Body of pancreas (tissue), 4 donors: ENCODE data around the gene MRGPRE. TPM values are rescaled to one million over a fixed set of nuclear protein-coding genes. Genes with fewer than 3 reads are reported as not detected.
A peak's percentile ranks its signal among the peaks of the same experiment; 100 is the strongest.

Experiments
- ATAC-seq: fragments of 150-250 bp; one replicate; pipeline ENCODE4 v1.9.1; 2016
- DNase-seq, 4 donors: peaks; one replicate each; pipeline ENCODE4 v3.0.0-alpha.2; 2019
- H3K27ac ChIP-seq, 4 donors: fragments of 200-600 bp; sonication (generic); 1 replicate in 3 of 4; 2 replicates in 1 of 4; pipeline versions ENCODE4 v1.5.1 to v1.6.1; 2016 to 2019; ENCODE audit warnings: mild to moderate bottlenecking in 1 of 4, mixed read lengths in 1 of 4, moderate library complexity in 1 of 4
- H3K27me3 ChIP-seq, 2 donors: fragments of 200-600 bp; sonication (generic); one replicate each; pipeline ENCODE4 v1.6.0; 2016; ENCODE audit warnings: mild to moderate bottlenecking in 1 of 2
- H3K36me3 ChIP-seq, 2 donors: fragments of 200-600 bp; sonication (generic); replicated peaks in 1 of 2; 2 replicates each; pipeline ENCODE4 v1.5.1; 2016; ENCODE audit warnings: low read depth in 2 of 2; ENCODE audit not compliant: insufficient read depth in 1 of 2
- H3K4me1 ChIP-seq: fragments of 200-600 bp; sonication (generic); one replicate; pipeline ENCODE4 v1.6.0; 2016
- H3K4me3 ChIP-seq, 2 donors: fragments of 200-600 bp; sonication (generic); 1 replicate in 1 of 2; 2 replicates in 1 of 2; pipeline ENCODE4 v1.5.1; 2016 to 2019
- H3K9me3 ChIP-seq, 3 donors: fragments of 200-600 bp; sonication (generic); 1 replicate in 2 of 3; 2 replicates in 1 of 3; pipeline ENCODE4 v1.5.1; 2016
- CTCF ChIP-seq, 7 experiments: fragments of 450-650 bp in 4 of 7; fragments of 200-600 bp in 3 of 7; sonication (generic) in 3 of 7; IDR thresholded peaks; one replicate each; pipeline ENCODE4 v1.5.1; 2016 to 2019; ENCODE audit warnings: antibody characterized with exemption in 7 of 7
- POLR2A ChIP-seq, 3 donors: fragments of 450-650 bp; IDR thresholded peaks; one replicate each; pipeline ENCODE4 v1.6.1; 2016; ENCODE audit warnings: antibody characterized with exemption in 3 of 3, mild to moderate bottlenecking in 2 of 3
- WGBS, 2 donors: methylation state at CpG; one replicate each; pipeline ENCODE4 v1.1.5; 2017; 5-methylcytosine and 5-hydroxymethylcytosine counted together
- intact Hi-C: fragments of 100-400 bp; cut with DNase I; formaldehyde crosslinking; loops from one replicate; pipeline ENCODE4 v1.15.1; 2023
- total RNA-seq, 2 donors: library from RNA; depleted of rRNA; stranded (reverse); fragments of >200 nt; gene quantifications; one replicate each; pipeline ENCODE4 v1.1.0, GENCODE V29; 2016

MRGPRE gene
- total RNA-seq, 2 donors from 2014 or later: not detected

DNA sequence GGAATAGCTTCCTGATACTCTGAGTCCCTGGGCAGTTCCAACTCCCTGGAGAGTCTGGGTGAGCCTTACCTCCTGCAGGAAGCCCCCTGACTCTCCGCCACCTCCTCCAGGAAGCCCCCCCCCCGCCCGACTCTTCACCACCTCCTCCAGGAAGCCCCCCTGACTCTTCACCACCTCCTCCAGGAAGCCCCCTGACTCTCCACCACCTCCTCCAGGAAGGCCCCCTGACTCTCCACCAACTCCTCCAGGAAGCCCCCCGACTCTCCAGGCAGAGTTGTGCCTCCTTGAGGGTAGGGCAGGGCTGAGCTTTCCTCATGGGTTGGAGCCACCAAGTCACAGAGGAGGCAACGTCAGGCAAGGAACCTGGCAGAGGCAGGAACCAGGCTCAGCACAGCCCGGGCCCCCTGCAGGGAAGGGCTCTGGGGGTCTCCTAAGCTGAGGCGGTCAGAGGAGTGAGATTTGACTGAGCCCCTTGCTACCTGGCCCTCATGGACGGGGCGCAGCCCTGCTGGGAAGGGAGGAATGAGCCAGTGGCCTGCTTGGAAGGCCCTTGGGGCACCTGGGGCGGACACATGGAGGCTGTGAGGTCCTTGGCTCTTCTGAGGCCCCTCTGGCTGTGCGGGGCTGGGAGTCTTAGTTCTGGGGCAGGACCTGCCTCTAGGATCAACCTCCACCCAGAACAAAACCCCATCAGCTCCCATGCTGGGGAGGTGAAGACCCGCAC is 31.7 kb downstream of the MRGPRE start:
- peak in 1 of 4 donors; percentile 4 for DNase-seq

DNA sequence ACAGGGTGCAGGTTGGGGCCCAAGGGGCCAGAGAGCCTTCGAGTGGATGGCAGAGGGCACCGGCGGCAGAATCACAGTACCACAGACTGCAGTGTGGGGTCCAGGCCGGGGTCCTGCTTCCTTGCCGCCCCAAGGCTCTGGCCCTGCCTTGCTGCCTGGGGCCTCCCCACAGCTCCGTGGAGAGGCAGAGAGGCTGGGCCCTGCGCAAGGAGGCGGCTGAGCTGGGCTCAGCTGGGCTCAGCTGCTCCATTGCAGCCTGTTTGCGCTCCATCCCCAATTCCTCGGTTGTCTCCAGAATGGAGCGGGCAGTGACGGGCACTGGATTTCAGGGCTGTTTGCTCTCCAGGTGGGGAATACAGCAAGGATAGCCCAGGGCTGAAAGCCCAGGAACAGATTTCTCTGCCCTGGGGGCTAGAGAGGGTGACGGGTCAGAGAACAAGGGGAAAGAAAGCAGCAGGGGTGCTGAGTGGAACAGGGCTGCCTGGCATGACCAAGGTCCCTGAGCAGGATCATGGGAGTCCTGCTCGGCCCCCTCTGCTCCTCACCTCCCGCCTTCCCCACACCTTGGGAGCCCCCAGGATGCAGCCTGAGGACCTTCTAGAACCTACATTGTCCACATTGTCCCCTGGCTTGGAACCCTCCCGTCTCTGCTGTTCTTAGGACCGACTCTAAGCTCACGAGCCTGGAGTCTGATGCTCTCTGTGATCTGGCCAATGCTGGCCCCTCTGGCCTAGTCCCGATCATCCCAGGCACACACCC is 32.5 kb downstream of the MRGPRE start:
- intact Hi-C loops: no loop called here
- TF ChIP-seq POLR2A (IDR thresholded peaks at IDR 0.05) (no peak), CTCF (IDR thresholded peaks at IDR 0.05) (no peak)
- Histone ChIP-seq H3K9me3 (no peaks in the 10 kb centered on the region), H3K36me3 (no peaks in the 10 kb centered on the region), H3K4me3 (no peak overlapping the region), H3K27ac (no peak overlapping the region), H3K4me1 (peaks cover 9% of the 10 kb centered on the region), H3K27me3 (peaks cover 0 to 13% of the 10 kb centered on the region in 2 donors)
- 58 to 71% methylated on average over 8 to 19 of the region's 19 CpGs for WGBS, 2 donors
- DNase-seq: peak in 1 of 4 donors; percentile 3
- ATAC-seq: no peak

More for the DNA sequence above, 31.7 kb downstream of the MRGPRE start:
- no peaks in the 10 kb centered on the region for H3K36me3 ChIP-seq
- intact Hi-C loops: no loop called here
- 53 to 56% methylated on average over 7 to 11 of the region's 12 CpGs for WGBS, 2 donors
- ATAC-seq: no peak
- TF ChIP-seq POLR2A (IDR thresholded peaks at IDR 0.05): no peak
- no peak for TF ChIP-seq CTCF (IDR thresholded peaks at IDR 0.05)
- no peaks in the 10 kb centered on the region for H3K9me3 ChIP-seq
- H3K27me3 ChIP-seq: peaks cover 0 to 13% of the 10 kb centered on the region in 2 donors
- peaks cover 9% of the 10 kb centered on the region for H3K4me1 ChIP-seq
- H3K27ac ChIP-seq: no peak overlapping the region
- no peak overlapping the region for H3K4me3 ChIP-seq

DNA sequence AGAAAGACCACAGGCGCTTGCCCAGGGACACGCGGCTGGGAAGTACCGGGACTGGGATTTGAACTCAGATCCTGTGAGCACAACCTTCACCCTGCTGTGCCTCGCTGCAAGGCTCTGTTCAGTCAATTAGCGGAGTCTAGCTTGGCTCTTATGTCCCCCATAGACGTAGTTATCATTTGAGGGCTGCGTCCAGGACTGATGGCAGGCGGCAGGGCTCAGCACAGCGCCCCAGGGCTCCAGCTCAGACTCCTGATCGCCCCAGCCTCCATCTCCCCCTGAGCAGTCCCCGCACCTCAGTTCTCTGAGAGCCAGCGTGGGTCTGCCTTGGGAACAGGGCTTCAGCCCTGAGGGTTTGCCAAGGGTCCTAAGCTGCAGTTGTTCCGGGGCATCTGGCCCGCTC is 33.4 kb downstream of the MRGPRE start:
- H3K9me3 ChIP-seq: no peaks in the 10 kb centered on the region

DNA sequence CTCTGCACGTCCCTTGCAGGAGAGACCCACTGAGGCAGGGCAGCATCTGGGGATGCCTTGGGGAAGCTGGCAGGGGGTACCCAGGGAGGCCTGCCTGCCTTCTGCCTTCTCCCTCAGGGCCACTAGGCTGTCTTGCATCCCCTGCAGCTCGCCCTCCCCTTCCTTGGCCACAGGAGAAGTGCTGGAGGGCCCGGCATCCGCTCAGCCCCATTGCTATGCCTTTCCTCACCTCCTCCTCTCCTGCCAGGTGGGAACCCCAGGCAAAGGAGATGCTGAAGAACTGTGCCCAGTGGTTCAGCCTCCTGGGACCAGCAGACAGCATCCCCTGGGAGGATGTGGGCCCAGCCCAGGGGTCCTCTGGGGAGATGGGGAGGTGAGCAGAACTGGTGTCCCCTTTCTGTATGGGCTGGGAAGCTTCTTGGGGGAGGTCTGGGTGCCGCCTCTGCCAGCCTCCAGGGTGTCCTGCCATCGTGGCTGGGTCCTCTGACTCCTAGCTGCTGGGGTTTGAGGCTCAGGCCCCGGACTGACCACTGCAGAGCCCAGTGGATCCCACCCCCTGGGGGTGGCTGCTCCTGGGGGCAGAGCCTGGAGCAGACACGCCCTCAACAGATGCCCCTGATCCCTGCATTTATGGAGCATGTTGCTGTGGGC is 34.2 kb downstream of the MRGPRE start:
- H3K9me3 ChIP-seq: no peaks in the 10 kb centered on the region
- H3K27me3 ChIP-seq: peaks cover 0 to 8% of the 10 kb centered on the region in 2 donors
- DNase-seq (peak in 1 of 4 donors; percentile 5), ATAC-seq (no peak)
- H3K27ac ChIP-seq: no peak overlapping the region
- no peaks in the 10 kb centered on the region for H3K36me3 ChIP-seq
- intact Hi-C loops: no loop called here
- H3K4me3 ChIP-seq: no peak overlapping the region
- WGBS, 2 donors: 64 to 71% methylated on average over 4 to 8 of the region's 8 CpGs
- peaks cover under 1% of the 10 kb centered on the region for H3K4me1 ChIP-seq
- TF ChIP-seq POLR2A (IDR thresholded peaks at IDR 0.05): no peak
- no peak for TF ChIP-seq CTCF (IDR thresholded peaks at IDR 0.05)

More for the DNA sequence above, 33.4 kb downstream of the MRGPRE start:
- Histone ChIP-seq H3K27ac (no peak overlapping the region), H3K4me3 (no peak overlapping the region), H3K27me3 (peaks cover 0 to 13% of the 10 kb centered on the region in 2 donors), H3K36me3 (no peaks in the 10 kb centered on the region), H3K4me1 (peaks cover 9% of the 10 kb centered on the region)
- TF ChIP-seq POLR2A (IDR thresholded peaks at IDR 0.05) (no peak), CTCF (IDR thresholded peaks at IDR 0.05) (no peak)
- intact Hi-C loops: no loop called here
- peak in 1 of 4 donors; percentile 5 for DNase-seq
- 71 to 81% methylated on average over 14 to 15 of the region's 15 CpGs for WGBS, 2 donors
- no peak for ATAC-seq
